NAMALWA (cell line): ENCODE measurements around the gene IGF1R.

Experiments used
- DNase-seq: peaks from one replicate; pipeline ENCODE4 v3.0.0-alpha.2; 2015; ENCODE audit warnings: low spot score

Gene IGF1R

DNA sequence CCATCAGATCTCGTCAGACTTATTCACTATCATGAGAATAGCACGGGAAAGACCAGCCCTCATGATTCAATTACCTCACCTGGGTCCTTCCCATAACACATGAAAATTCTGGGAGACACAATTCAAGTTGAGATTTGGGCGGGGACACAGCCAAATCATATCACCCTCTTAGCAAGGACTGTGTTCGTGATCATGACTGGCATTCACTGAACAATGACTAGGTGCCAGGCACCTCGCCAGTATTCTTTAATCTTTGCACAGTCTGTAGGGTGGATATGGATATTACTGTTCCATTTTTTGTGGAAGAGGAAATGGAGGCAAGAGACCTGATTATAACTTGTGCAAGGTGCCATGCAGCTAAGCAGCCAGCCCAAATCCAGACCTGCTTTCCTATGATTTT, 77.5 kb downstream of the IGF1R start:
- no peak for DNase-seq

DNA sequence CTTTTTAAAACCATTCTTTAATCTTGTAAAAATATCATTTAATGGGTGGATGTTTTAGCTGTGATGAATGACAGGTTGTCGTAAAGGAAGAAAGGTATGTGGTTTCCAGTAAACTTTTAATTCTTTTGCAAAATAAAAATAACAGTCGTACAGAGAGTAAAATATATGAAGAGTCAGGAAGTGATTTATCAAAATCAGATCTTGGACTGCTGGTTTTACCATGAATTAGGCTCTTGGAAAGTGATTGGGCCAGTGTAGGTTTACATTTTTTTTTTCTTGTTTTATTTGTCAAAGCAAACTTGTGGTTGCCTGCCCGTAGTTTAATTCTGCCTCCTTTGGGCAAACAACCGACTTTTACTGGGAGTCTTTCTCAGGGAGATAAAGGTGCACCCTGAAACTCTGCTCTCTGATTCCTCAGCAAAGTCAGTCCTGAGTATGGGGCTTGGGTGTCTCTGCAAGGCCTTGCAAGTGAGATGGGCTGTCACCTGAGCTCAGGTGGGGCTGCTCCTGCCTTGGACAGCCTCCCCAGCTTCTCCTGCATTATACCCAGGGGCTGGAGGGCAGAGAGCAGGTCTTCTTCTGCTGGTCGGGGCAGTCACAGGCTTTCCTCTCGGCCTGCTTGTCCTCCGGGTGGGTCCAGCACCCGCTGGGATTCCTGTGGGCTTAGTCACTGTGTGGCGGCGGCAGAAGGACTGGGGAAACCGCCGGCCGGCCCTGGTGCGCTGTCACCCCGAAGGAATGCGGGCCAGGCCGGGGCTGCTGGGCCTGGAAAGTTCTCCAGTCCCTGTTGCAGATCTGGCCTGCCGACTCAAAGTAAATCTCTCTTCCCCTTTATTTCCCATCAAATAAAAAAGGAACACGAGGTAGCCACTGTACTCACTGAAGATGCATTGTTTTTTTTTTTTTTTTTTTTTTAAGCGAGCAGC, 79.0 kb downstream of the IGF1R start:
- no peak for DNase-seq

GRCh38 chr15:98728082-98728810, 79.9 kb downstream of the IGF1R start:
- DNase-seq, result no peak

- no peak for DNase-seq
Measured at GRCh38 chr15:98728811-98729160, 80.4 kb downstream of the IGF1R start.

DNA sequence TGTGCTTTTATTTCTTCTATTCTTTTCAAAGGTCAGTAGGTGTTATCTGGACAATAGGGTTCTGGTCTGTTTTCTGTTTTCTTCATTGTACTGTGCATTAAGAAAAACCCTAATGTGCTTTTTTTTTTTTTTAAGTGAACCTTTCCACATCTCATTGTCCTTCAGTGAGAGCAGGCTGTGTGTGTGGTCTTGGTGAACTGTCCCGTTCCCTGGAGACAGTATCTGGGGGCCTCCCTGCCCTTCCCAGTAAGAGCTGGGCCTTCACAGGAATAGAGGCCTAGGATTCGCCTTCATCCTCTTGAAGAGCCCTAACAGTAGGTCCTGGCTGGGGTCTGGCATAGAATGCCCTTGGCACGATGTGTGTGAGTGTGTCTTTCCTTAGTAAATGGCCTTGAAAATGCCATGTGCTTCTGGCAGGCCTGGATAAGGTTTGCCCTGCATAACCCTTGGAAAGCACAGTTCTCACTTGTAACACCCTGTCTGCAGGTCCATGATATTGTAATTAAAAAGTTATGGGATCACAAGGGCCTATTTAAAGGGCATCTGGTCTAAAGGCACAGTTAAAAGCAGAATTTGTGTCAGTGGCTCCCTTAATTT, 81.2 kb downstream of the IGF1R start:
- DNase-seq, result no peak

DNA sequence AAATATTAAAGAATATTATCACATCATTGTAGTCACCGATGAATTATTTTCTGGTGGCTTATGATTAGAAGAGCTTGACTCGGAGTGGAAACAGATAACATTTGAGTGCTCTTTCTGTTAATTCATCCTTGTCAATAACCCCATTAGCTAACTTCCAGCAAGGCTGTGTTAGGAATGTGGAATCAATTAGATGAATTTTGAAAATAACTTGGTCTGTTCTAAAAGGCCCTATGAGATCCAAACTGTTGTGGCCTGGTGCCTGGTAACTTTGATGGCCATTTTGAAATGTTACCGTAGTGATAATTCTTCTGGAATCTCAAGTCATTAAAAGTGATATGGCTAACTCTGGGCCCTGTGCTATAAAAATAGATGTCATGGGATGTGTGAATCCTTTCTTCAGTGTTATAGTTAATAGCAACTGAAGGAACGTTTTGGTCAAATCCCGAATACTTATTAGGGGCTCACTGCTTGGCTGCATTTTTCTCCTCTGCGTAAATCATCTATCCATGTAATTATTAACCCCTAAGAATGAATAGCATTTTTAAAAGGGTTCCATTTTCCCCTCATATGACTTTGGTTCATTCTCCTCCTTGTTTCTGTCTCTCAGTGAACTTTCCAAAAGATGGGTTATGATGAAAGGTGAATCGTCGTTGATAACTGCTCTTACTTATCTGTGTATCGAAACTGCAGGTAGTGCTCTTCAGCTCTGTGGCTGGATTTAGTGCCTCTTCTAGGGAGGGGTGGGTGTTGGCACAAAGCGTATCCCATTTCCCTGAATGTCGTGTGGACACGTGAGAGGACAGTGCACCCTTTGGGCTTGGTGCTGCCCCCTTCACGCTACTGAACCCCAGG, 82.7 kb downstream of the IGF1R start:
- no peak for DNase-seq

DNA sequence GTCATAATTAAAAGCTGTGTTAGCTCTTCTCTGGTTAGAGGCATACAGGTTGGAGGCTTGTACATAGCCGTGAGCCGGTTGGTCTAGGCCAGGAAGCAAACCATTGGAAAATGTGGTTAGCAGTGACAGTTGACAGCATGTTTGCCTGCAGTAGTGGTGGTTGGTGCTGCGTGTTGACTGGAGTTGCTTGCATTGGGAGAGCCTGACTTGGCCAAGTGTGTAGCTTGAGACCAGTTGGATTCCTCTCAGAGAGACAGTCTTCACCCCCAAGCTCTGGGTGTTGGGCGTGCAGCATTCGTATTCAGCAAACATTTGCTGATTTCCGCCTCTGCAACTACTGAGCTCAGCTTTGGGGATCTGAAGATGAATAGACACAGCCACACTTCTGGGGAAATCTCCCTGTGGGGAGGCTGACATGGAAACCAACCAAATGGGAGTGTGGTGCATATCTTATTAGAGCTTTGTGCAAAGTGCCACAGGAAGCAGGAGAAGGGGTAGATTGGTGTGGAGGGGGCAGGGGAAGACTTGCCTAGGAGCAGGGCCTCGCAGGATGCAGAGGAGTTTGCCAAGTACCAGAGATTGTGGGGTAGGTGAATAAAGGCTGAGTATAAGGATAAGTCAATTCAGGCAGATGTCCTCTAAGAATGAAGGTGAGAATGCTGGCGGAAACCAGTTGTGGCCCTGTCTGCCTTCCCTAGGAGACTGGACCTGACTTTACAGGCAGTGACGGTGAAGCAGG, 83.5 kb downstream of the IGF1R start:
- DNase-seq, result no peak

- no peak for DNase-seq
Measured at GRCh38 chr15:98733098-98733497, 84.8 kb downstream of the IGF1R start.

DNA sequence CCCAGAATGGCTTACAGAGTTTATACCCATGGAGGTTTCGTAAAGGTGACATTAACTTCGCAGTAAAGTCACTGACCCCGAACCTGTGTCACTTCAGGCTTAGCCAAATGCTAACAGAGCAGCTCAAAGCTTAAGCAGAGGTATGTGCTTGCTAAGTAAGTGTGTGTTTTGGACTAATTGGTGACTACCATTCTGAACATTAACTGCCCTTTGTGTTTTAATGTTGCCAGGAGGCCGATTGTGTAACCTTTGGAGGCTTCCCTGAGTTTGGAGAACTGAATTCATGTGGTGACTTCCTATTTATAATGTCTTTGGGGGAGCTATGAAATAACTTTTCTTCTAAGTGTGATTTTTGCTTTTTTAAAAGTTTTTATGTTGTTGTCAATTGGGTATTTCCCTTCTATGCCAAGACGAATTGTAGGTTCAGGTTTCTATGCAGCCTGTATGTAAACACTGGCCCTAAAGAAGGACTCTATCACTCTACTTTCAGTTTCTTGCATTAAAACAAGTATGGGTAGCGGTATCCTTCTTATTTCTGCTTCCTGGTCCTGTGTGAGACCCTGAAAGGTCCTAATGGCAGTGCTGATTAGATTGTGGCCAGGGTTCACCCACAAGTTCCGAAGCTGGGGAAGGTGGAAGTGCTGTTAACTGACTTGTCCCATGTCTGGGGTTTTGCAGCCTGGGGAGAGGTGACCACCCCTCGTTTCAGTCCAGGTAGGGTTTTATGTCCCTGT, 86.3 kb downstream of the IGF1R start:
- no peak for DNase-seq

- no peak for DNase-seq
Measured at GRCh38 chr15:98735304-98735703, 87.0 kb downstream of the IGF1R start.

- no peak for DNase-seq
Measured at GRCh38 chr15:98735895-98736617, 87.7 kb downstream of the IGF1R start.

GRCh38 chr15:98737159-98737558, 88.8 kb downstream of the IGF1R start:
- DNase-seq, result no peak

DNA sequence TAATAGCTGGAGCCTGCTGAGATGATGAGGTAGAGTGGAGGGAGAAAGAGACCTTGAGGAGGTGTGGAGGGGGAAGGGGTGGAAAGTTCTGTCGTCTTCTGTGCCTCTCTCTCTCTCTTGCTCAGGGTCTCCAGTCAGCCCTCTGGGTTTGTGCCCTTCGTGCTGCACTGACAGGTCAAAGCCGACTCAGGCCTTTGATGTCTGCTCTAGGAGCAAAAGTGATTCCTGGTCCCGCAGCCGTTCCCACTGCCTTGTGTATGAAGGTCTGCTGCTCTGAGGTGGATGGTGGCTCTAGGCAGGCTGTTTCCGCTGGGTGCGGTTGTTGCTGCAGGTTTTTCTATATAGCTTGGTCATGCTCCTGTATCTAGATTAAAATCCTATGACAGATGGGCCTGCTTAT, 89.4 kb downstream of the IGF1R start:
- DNase-seq, result no peak

- DNase-seq, result no peak
Measured at GRCh38 chr15:98738689-98739401, 90.5 kb downstream of the IGF1R start.

DNA sequence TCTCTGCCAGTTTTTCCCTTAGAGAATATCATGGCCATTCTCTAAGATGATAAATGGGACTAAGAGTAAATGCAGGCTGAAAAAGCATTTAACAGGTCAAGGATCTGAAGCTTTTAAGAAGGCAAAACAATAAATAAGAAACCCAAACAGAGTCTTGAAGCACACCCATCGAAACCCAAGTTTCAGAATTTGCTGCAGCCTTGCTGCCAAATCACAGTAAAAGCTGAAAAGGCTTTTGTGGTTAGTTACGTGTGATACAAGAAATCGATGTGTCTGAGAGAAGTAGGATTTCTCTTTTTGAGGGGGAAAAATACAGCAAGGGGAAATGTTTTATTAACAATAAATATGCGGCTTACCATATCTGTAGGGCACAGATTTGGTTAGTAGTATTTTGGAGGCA, 92.0 kb downstream of the IGF1R start:
- DNase-seq, result no peak

DNA sequence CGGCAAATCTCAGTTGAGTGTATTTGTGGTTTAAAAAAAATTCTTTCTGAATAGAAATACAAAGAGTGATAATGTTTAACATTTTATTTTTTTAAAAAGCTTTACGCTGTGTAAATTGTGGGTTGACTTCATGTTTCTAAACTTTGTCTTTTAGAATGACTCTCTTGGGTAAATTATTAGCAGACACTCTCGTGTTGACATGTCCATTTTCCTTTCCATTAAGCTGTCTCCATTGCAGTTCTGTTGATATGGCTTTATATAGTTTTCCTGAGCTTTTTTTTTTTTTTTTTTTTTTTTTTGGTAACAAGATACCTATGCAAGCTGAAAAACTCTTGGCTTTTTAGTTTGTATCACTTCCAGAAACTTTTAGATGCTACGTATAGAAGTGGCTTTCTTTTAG, 92.6 kb downstream of the IGF1R start:
- no peak for DNase-seq

GRCh38 chr15:98743177-98743576, 94.8 kb downstream of the IGF1R start:
- DNase-seq, result no peak

- DNase-seq, result no peak
Measured at GRCh38 chr15:98744506-98744905, 96.2 kb downstream of the IGF1R start.

DNA sequence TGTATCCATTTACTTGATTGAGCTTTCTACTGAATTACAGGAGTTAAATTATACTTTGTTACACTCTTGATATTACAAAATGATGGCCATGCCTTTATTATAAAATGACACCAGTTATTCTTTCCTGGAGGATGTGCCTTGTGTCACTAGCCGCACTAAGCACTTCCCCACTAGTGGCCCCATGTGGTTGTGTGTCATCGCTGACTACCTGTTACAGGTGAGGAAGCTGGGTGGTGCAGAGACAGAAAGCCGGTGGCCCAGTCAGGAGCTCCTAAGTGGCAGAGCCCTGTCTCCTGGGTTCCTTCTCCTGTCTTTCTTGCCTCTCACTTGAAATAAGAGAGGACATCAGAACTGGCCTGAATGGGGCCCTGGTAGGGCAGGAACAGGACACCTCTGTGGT, 96.8 kb downstream of the IGF1R start:
- DNase-seq, result no peak
